GM19239 (cell line): Measurements from ENCODE around the gene RABGAP1L.
"Not testable (repeated sequence)": the region's sequence is repeated elsewhere in the genome, so short reads cannot be mapped to it uniquely, and the experiment has no call there.

Source experiments
- DNase-seq: peaks from one replicate; pipeline ENCODE4 v3.0.0; 2011; ENCODE audit warnings: low spot score; ENCODE audit not compliant: insufficient read length
- FAIRE-seq: peaks from 2 replicates; lab custom pipeline; 2011; peaks lifted over from hg19 to GRCh38; lab: Jason Lieb, UNC

The RABGAP1L gene

GRCh38 chr1:174153085-174153824, 6.1 kb upstream of the RABGAP1L start:
- FAIRE-seq = peak; percentile 77
- DNase-seq = no peak

- DNase-seq = no peak
- no peak for FAIRE-seq
Observed at GRCh38 chr1:174153825-174154107, 5.6 kb upstream of the RABGAP1L start.

GRCh38 chr1:174156437-174156836, 2.9 kb upstream of the RABGAP1L start:
- FAIRE-seq (peak; percentile 31), DNase-seq (no peak)

GRCh38 chr1:174157157-174157806, 2.0 kb upstream of the RABGAP1L start:
- FAIRE-seq (peak; percentile 94), DNase-seq (peak; percentile 38)

GRCh38 chr1:174158767-174159251, 511 bp upstream of the RABGAP1L start:
- no peak for FAIRE-seq
- no peak for DNase-seq

- FAIRE-seq (peak; percentile 78), DNase-seq (no peak)
Observed at GRCh38 chr1:174160109-174160473, 771 bp downstream of the RABGAP1L start.

- DNase-seq = no peak
Observed at GRCh38 chr1:174160603-174161002, 1.3 kb downstream of the RABGAP1L start.

GRCh38 chr1:174161813-174162212, 2.5 kb downstream of the RABGAP1L start:
- FAIRE-seq (no peak), DNase-seq (no peak)

More at GRCh38 chr1:174160603-174161002, 1.3 kb downstream of the RABGAP1L start:
- FAIRE-seq = peak; percentile 56

GRCh38 chr1:174164826-174165225, 5.5 kb downstream of the RABGAP1L start:
- FAIRE-seq = no peak
- DNase-seq = no peak

GRCh38 chr1:174165471-174166137, 6.3 kb downstream of the RABGAP1L start:
- no peak for DNase-seq
- FAIRE-seq = no peak

GRCh38 chr1:174166530-174167264, 7.4 kb downstream of the RABGAP1L start:
- FAIRE-seq = no peak
- DNase-seq = no peak

GRCh38 chr1:174167265-174167803, 8.0 kb downstream of the RABGAP1L start:
- FAIRE-seq (no peak), DNase-seq (no peak)

GRCh38 chr1:174169342-174169741, 10.0 kb downstream of the RABGAP1L start:
- DNase-seq = no peak
- FAIRE-seq = no peak

GRCh38 chr1:174171073-174171472, 11.8 kb downstream of the RABGAP1L start:
- DNase-seq (no peak), FAIRE-seq (peak; percentile 59)

- no peak for DNase-seq
- peak; percentile 52 for FAIRE-seq
Observed at GRCh38 chr1:174174461-174175329, 15.4 kb downstream of the RABGAP1L start.

GRCh38 chr1:174178459-174178858, 19.1 kb downstream of the RABGAP1L start:
- DNase-seq, FAIRE-seq: not testable (repeated sequence)

GRCh38 chr1:174189428-174190062, 30.2 kb downstream of the RABGAP1L start:
- FAIRE-seq = no peak
- DNase-seq = no peak

GRCh38 chr1:174190691-174191199, 31.4 kb downstream of the RABGAP1L start:
- DNase-seq (no peak), FAIRE-seq (no peak)
